Panc1 (cell line): ENCODE measurements around the gene RAB1B.

ENCODE experiments used
- CTCF ChIP-seq: fragments of 450-650 bp; IDR thresholded peaks from 2 replicates; pipeline ENCODE4 v1.5.1; 2017; ENCODE audit warnings: mild to moderate bottlenecking
- POLR2AphosphoS5 ChIP-seq: IDR thresholded peaks from 2 replicates; pipeline ENCODE4 v1.6.1; 2012; ENCODE audit warnings: mild to moderate bottlenecking, low read depth, low read length, moderate library complexity
- TCF7L2 ChIP-seq: IDR thresholded peaks from 2 replicates; pipeline ENCODE4 v1.6.1; 2011; ENCODE audit warnings: mild to moderate bottlenecking, low read depth, low read length, inconsistent platforms

DNA sequence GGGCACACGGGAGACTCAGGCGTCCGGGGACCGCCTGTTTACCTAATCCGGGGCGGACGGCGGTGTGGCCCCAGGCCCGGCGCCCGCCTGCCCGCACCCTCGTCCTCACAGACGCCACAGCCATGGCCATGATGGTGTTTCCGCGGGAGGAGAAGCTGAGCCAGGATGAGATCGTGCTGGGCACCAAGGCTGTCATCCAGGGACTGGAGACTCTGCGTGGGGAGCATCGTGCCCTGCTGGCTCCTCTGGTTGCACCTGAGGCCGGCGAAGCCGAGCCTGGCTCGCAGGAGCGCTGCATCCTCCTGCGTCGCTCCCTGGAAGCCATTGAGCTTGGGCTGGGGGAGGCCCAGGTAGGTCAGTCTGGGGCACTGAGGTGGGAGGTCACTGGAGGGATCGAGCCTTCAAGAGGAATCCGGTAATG, 10.0 kb upstream of the RAB1B start:
- no peak; the same call in 1 of the 2 replicates for TF ChIP-seq CTCF
- TF ChIP-seq POLR2AphosphoS5: 0 out of 2 replicates have a peak, but pooled peaks have one; percentile 15
- TF ChIP-seq TCF7L2: no peak
